Measurements from ENCODE around the gene IL33. TPM values are rescaled to one million over a fixed set of nuclear protein-coding genes. Genes with fewer than 3 reads are reported as not detected.

IL33 gene
- total and polyA plus RNA-seq, 2 of the 4 experiments (the other 2 are of a cell fraction) = not detected

DNA sequence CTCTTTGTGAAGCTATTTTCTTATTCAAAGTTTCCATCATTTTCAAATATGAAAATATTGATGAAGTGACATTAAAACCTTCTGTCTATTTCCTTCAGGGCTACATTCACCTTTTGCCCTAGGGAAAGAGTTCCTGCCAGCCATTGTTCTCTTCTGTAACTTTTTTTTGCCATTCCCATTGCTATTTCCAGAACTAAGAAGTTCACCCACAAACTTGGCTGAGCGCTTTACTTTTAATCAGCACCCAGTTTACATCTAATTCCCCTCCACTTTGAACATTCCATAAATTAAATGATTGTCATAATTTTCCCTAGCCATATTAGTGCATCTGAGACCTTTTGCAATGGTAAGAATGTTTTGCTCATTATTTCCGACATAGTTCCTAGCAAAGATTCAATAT lies 4.4 kb downstream of the IL33 start:
- Histone ChIP-seq H3K9ac (ENCODE audit: low read depth, low read length) (no peak overlapping the region), H2AK5ac (ENCODE audit: low read depth, low read length) (no peak overlapping the region), H2BK5ac (ENCODE audit: low read depth, low read length, poor library complexity, severe bottlenecking) (no peak overlapping the region), H3K4ac (ENCODE audit: low read depth, low read length) (no peak overlapping the region), H3K56ac (ENCODE audit: extremely low read depth, insufficient read depth, low read length) (no peak overlapping the region), H2BK15ac (ENCODE audit: low read depth, low read length) (no peak overlapping the region), H3K9me3 (ENCODE audit: control insufficient read depth, insufficient read depth, low read length) (no peaks in the 10 kb centered on the region), H3K4me2 (ENCODE audit: low read depth, low read length) (no peak overlapping the region), H3K36me3 (ENCODE audit: control insufficient read depth, insufficient read depth, low read length) (no peaks in the 10 kb centered on the region), H4K91ac (ENCODE audit: insufficient read depth, low read depth, low read length) (no peak overlapping the region), H3K4me1 (ENCODE audit: control insufficient read depth, insufficient read depth, low read length) (peaks cover 2% of the 10 kb centered on the region), H4K8ac (ENCODE audit: low read depth in 2 of 2, low read length in 2 of 2) (no peak overlapping the region), H3K18ac (ENCODE audit: low read depth, low read length) (no peak overlapping the region), H3K27me3 (ENCODE audit: control insufficient read depth, insufficient read depth, low read length) (peaks cover 4% of the 10 kb centered on the region; the same call in 1 of the 2 replicates), H2BK120ac (ENCODE audit: low read depth, low read length) (no peak overlapping the region), H4K5ac (ENCODE audit: low read depth, low read length) (no peak overlapping the region), H4K20me1 (ENCODE audit: insufficient read depth, low read length) (no peaks in the 10 kb centered on the region), H2BK20ac (ENCODE audit: low read depth, low read length) (no peak overlapping the region), H3K27ac (ENCODE audit: insufficient read depth, low read length) (no peak overlapping the region), H3K9me1 (ENCODE audit: insufficient read depth, low read length) (no peaks in the 10 kb centered on the region), H3K14ac (replicated peaks; ENCODE audit: low read depth, low read length) (no peak overlapping the region), H3K23ac (ENCODE audit: low read depth, low read length) (no peak overlapping the region), H2AFZ (replicated peaks; ENCODE audit: low read length, poor library complexity) (no peak overlapping the region), H3K4me3 (ENCODE audit: insufficient read depth, low read depth, low read length) (no peak overlapping the region), H2AK9ac (replicated peaks; ENCODE audit: low read depth, low read length, poor library complexity) (no peak overlapping the region), H3K79me1 (ENCODE audit: low read depth in 1 of 2, low read length in 2 of 2) (no peaks in the 10 kb centered on the region)
- TF ChIP-seq MXI1 (IDR thresholded peaks at IDR 0.05; ENCODE audit: borderline replicate concordance, low read depth, low read length) = no peak
- no peak for TF ChIP-seq SMC3 (IDR thresholded peaks at IDR 0.05; ENCODE audit: low read depth, low read length)
- TF ChIP-seq BHLHE40 (IDR thresholded peaks at IDR 0.05; ENCODE audit: low read depth, low read length) = no peak
- no peak for TF ChIP-seq CHD1 (IDR thresholded peaks at IDR 0.05; ENCODE audit: low read depth, low read length)
- TF ChIP-seq POLR2A (IDR thresholded peaks at IDR 0.05; ENCODE audit: low read depth, low read length) = no peak
- no peak for TF ChIP-seq MAFK (IDR thresholded peaks at IDR 0.05; ENCODE audit: low read depth, low read length)
- no peak for TF ChIP-seq NFE2L2 (IDR thresholded peaks at IDR 0.05; ENCODE audit: low read depth, low read length)
- no peak for TF ChIP-seq CEBPB (IDR thresholded peaks at IDR 0.05; ENCODE audit: low read depth, low read length)
- TF ChIP-seq, protein P1, sequence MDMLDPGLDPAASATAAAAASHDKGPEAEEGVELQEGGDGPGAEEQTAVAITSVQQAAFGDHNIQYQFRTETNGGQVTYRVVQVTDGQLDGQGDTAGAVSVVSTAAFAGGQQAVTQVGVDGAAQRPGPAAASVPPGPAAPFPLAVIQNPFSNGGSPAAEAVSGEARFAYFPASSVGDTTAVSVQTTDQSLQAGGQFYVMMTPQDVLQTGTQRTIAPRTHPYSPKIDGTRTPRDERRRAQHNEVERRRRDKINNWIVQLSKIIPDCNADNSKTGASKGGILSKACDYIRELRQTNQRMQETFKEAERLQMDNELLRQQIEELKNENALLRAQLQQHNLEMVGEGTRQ (IDR thresholded peaks at IDR 0.05; ENCODE audit: low read depth, low read length) = no peak
- no peak for TF ChIP-seq RAD21 (IDR thresholded peaks at IDR 0.05; ENCODE audit: low read length)
- no peak for TF ChIP-seq RCOR1 (IDR thresholded peaks at IDR 0.05; ENCODE audit: insufficient replicate concordance, low read length)
- TF ChIP-seq FOS (IDR thresholded peaks at IDR 0.05; ENCODE audit: low read depth, low read length) = no peak
- TF ChIP-seq, protein P2, sequence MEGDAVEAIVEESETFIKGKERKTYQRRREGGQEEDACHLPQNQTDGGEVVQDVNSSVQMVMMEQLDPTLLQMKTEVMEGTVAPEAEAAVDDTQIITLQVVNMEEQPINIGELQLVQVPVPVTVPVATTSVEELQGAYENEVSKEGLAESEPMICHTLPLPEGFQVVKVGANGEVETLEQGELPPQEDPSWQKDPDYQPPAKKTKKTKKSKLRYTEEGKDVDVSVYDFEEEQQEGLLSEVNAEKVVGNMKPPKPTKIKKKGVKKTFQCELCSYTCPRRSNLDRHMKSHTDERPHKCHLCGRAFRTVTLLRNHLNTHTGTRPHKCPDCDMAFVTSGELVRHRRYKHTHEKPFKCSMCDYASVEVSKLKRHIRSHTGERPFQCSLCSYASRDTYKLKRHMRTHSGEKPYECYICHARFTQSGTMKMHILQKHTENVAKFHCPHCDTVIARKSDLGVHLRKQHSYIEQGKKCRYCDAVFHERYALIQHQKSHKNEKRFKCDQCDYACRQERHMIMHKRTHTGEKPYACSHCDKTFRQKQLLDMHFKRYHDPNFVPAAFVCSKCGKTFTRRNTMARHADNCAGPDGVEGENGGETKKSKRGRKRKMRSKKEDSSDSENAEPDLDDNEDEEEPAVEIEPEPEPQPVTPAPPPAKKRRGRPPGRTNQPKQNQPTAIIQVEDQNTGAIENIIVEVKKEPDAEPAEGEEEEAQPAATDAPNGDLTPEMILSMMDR (conservative IDR thresholded peaks at IDR 0.05; ENCODE audit: low read depth, low read length) = no peak
- no peak for TF ChIP-seq MAZ (IDR thresholded peaks at IDR 0.05; ENCODE audit: borderline replicate concordance, low read depth, low read length)
- TF ChIP-seq, protein P3, sequence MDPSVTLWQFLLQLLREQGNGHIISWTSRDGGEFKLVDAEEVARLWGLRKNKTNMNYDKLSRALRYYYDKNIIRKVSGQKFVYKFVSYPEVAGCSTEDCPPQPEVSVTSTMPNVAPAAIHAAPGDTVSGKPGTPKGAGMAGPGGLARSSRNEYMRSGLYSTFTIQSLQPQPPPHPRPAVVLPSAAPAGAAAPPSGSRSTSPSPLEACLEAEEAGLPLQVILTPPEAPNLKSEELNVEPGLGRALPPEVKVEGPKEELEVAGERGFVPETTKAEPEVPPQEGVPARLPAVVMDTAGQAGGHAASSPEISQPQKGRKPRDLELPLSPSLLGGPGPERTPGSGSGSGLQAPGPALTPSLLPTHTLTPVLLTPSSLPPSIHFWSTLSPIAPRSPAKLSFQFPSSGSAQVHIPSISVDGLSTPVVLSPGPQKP (IDR thresholded peaks at IDR 0.05; ENCODE audit: borderline replicate concordance, low read depth, low read length) = no peak
- no peak for TF ChIP-seq RFX5 (IDR thresholded peaks at IDR 0.05; ENCODE audit: low read depth, low read length)
- intact Hi-C loops (cut with micrococcal nuclease) = no loop called here
- POLR2A ChIA-PET (ENCODE audit: unreplicated experiment) = no interaction called here
- BruUV-seq (replicated peaks) = no TSS peak
- dilution Hi-C loops (cut with HindIII; ENCODE audit: low sequenced_read_pairs, unreplicated experiment) = no loop called here
- CTCF ChIA-PET = interaction anchor here (0.5 kb wide), 1 partner anchor 1115 kb away, joined by 3 read pairs; no protein-coding TSS in a partner anchor
- in situ Hi-C loops (cut with MboI; ENCODE audit: low sequenced_read_pairs) = no loop called here
- WGBS, 2 experiments (ENCODE audit: extremely low coverage in 2 of 2, insufficient read length in 1 of 2) = no CpG with 5 or more reads among the region's 2 CpGs
- DNase-seq (no peak), ATAC-seq (ENCODE audit: low read depth) (no peak)

Measured in IMR-90 (cell line).